HepG2 (cell line): ENCODE data around the gene COG5. TPM values are rescaled to one million over a fixed set of nuclear protein-coding genes. Genes with fewer than 3 reads are reported as not detected.
A peak's percentile ranks its signal among the peaks of the same experiment; 100 is the strongest.

Experiments used
- KLF16 ChIP-seq, 2 experiments: sonication (generic) in 1 of 2; formaldehyde crosslinking in 1 of 2; IDR thresholded peaks; 2 replicates each; pipeline versions ENCODE4 v1.6.1 to v1.8.0; 2016 to 2023; ENCODE audit warnings: missing genetic modification reagents in 2 of 2, missing compliant biosample characterization in 1 of 2
- NFATC3 ChIP-seq: sonication (generic); formaldehyde crosslinking; IDR thresholded peaks from 2 replicates; pipeline ENCODE4 v1.5.1; 2020; ENCODE audit warnings: mild to moderate bottlenecking, missing genetic modification reagents
- NFIC ChIP-seq: IDR thresholded peaks from 2 replicates; pipeline ENCODE4 v1.6.1; 2012; ENCODE audit warnings: mild to moderate bottlenecking, low read length, inconsistent platforms
- PAX8 ChIP-seq: sonication (generic); formaldehyde crosslinking; IDR thresholded peaks from 2 replicates; pipeline ENCODE4 v1.8.0; 2022; ENCODE audit warnings: mild to moderate bottlenecking, missing genetic modification reagents, borderline replicate concordance
- PCBP2 ChIP-seq: fragments of 200-400 bp; formaldehyde crosslinking; optimal IDR thresholded peaks from 2 replicates; pipeline ENCODE3; 2018; ENCODE audit warnings: low read length, low read depth; ENCODE audit not compliant: poor library complexity, severe bottlenecking
- POLR2AphosphoS2 ChIP-seq: IDR thresholded peaks from 2 replicates; pipeline ENCODE4 v1.6.1; 2011; ENCODE audit warnings: low read depth, low read length, improper control_type of control experiment
- SIN3B ChIP-seq: fragments of 150-350 bp; IDR thresholded peaks from 2 replicates; pipeline ENCODE4 v1.6.1; 2014; ENCODE audit warnings: low read length
- SP1 ChIP-seq, 2 experiments: fragments of 450-650 bp in 1 of 2; sonication (generic) in 1 of 2; formaldehyde crosslinking in 1 of 2; IDR thresholded peaks; 2 replicates each; pipeline versions ENCODE4 v1.4.0 to v1.6.1; 2016 to 2020; ENCODE audit warnings: missing genetic modification reagents in 1 of 2
- SPEN ChIP-seq: sonication (generic); formaldehyde crosslinking; IDR thresholded peaks from 2 replicates; pipeline ENCODE4 v1.5.1; 2020; ENCODE audit warnings: low read depth, mild to moderate bottlenecking, missing genetic modification reagents
- YY1 ChIP-seq: IDR thresholded peaks from 2 replicates; pipeline ENCODE4 v1.6.1; 2011; ENCODE audit warnings: low read length, low read depth, moderate library complexity, mild to moderate bottlenecking; ENCODE audit not compliant: insufficient read depth, insufficient replicate concordance
- ZBTB8A ChIP-seq: sonication (generic); formaldehyde crosslinking; IDR thresholded peaks from 2 replicates; pipeline ENCODE4 v1.4.0; 2020; ENCODE audit warnings: mild to moderate bottlenecking, low read depth, missing genetic modification reagents, borderline replicate concordance
- ZFP37 ChIP-seq: sonication (generic); formaldehyde crosslinking; IDR thresholded peaks from 2 replicates; pipeline ENCODE4 v1.4.0; 2020; ENCODE audit warnings: missing genetic modification reagents, borderline replicate concordance
- ZNF12 ChIP-seq: sonication (generic); formaldehyde crosslinking; IDR thresholded peaks from 2 replicates; pipeline ENCODE4 v1.5.0; 2020; ENCODE audit warnings: missing genetic modification reagents
- ZNF20 ChIP-seq: sonication (generic); formaldehyde crosslinking; IDR thresholded peaks from 2 replicates; pipeline ENCODE4 v1.4.0; 2020; ENCODE audit warnings: mild to moderate bottlenecking, moderate library complexity, missing genetic modification reagents
- ZNF317 ChIP-seq: sonication (generic); formaldehyde crosslinking; IDR thresholded peaks from 2 replicates; pipeline ENCODE4 v1.5.0; 2020; ENCODE audit warnings: mild to moderate bottlenecking, missing genetic modification reagents
- ZNF557 ChIP-seq: sonication (generic); formaldehyde crosslinking; IDR thresholded peaks from 2 replicates; pipeline ENCODE4 v1.4.0; 2020; ENCODE audit warnings: missing genetic modification reagents
- ZNF761 ChIP-seq: sonication (generic); formaldehyde crosslinking; conservative IDR thresholded peaks from 2 replicates; pipeline ENCODE4 v1.4.0; 2020; ENCODE audit warnings: mild to moderate bottlenecking, missing genetic modification reagents
- polyA plus RNA-seq, 8 experiments: library from polyadenylated mRNA; depleted of rRNA in 3 of 8; stranded (reverse) in 7 of 8; unstranded in 1 of 8; fragments of >200 nt; fragmentation: Illumina TruSeq in 4 of 8; extraction: Trizol in 4 of 8; gene quantifications; 2 replicates each; pipeline versions ENCODE4 v1.2.1 to v1.2.3, GENCODE V29; 2011 to 2016; ENCODE audit warnings: low read depth in 4 of 8, missing spikeins in 1 of 8, mixed read lengths in 1 of 8; ENCODE audit not compliant: insufficient read depth in 1 of 8
- total RNA-seq, 5 experiments: library from RNA; depleted of rRNA; stranded (reverse); fragments of >200 nt; fragmentation: Illumina TruSeq; extraction: Trizol; gene quantifications; 2 replicates each; pipeline ENCODE4 v1.2.3, GENCODE V29; 2016; ENCODE audit warnings: low read depth in 1 of 5
- TF ChIP-seq, protein P1 (sequence below): IDR thresholded peaks from 2 replicates; pipeline ENCODE4 v1.6.1; 2016; ENCODE audit warnings: low read depth, borderline replicate concordance
- TF ChIP-seq, protein P2 (sequence below): sonication (generic); formaldehyde crosslinking; conservative IDR thresholded peaks from 2 replicates; pipeline ENCODE4 v1.8.0; 2022; ENCODE audit warnings: mild to moderate bottlenecking, moderate library complexity, missing genetic modification reagents
- TF ChIP-seq, protein P3 (sequence below): sonication (generic); formaldehyde crosslinking; IDR thresholded peaks from 2 replicates; pipeline ENCODE4 v1.4.0; 2020; ENCODE audit warnings: missing genetic modification reagents
- TF ChIP-seq, protein P4 (sequence below): sonication (generic); formaldehyde crosslinking; conservative IDR thresholded peaks from 2 replicates; pipeline ENCODE4 v1.8.0; 2022; ENCODE audit warnings: missing genetic modification reagents
- TF ChIP-seq, protein P5 (sequence below): IDR thresholded peaks from 2 replicates; pipeline ENCODE4 v1.6.1; 2016; ENCODE audit warnings: mild to moderate bottlenecking, missing biosample characterization, missing genetic modification reagents
- TF ChIP-seq, protein P6 (sequence below): sonication (generic); formaldehyde crosslinking; IDR thresholded peaks from 2 replicates; pipeline ENCODE4 v1.4.0; 2020; ENCODE audit warnings: missing genetic modification reagents

Gene COG5
- total and polyA plus RNA-seq, 2 of the 13 experiments (the other 11 are each of a cell fraction or from before 2014, with no cell fraction given) = 20.4 to 31.3 TPM

DNA sequence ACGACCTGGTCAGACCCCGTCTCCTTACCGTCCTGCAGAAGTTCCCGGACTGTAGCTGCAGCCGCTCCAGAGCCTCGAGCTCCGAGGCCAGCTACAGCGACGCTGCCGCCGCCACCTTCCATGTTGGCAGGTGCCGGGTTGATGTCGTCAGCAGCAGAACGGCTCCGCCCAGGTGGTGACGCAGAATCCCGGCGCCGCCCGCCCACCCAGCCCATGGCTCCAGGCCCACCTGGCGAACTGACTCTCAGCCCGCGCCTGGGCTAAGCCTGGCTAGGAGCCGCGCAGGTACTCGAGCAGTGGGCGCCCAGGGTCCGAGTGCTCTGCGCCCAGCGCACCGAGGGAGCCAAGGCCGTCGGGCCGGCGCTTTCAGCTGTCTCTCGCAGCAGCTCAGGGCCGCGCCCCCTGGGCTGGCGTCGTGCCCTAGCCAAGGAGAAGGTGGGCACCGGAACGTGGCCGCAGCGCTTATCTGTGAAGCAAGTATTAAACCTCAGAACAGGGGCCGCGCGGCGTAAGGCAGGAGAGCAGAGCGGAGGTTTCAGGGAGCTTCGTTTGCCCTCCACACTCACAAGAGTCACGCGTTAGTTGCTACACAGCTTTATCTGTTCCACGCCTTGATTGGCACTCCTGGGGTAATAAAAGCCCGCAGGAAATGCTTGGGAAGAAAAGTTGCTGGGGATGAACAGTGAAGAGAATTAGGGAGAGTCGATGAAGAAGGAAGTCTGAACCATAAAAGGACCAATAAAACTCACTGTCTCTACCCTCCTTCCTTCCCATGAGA, at the start of gene COG5, which contains the start of gene DUS4L (continued):
- TF ChIP-seq, protein P1, sequence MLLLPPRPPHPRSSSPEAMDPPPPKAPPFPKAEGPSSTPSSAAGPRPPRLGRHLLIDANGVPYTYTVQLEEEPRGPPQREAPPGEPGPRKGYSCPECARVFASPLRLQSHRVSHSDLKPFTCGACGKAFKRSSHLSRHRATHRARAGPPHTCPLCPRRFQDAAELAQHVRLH = peak; percentile 91; the same call in 1 of the 2 replicates
- TF ChIP-seq, protein P2, sequence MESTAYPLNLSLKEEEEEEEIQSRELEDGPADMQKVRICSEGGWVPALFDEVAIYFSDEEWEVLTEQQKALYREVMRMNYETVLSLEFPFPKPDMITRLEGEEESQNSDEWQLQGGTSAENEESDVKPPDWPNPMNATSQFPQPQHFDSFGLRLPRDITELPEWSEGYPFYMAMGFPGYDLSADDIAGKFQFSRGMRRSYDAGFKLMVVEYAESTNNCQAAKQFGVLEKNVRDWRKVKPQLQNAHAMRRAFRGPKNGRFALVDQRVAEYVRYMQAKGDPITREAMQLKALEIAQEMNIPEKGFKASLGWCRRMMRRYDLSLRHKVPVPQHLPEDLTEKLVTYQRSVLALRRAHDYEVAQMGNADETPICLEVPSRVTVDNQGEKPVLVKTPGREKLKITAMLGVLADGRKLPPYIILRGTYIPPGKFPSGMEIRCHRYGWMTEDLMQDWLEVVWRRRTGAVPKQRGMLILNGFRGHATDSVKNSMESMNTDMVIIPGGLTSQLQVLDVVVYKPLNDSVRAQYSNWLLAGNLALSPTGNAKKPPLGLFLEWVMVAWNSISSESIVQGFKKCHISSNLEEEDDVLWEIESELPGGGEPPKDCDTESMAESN (CRISPR knock-in tag) = peak; percentile 77
- TF ChIP-seq, protein P3, sequence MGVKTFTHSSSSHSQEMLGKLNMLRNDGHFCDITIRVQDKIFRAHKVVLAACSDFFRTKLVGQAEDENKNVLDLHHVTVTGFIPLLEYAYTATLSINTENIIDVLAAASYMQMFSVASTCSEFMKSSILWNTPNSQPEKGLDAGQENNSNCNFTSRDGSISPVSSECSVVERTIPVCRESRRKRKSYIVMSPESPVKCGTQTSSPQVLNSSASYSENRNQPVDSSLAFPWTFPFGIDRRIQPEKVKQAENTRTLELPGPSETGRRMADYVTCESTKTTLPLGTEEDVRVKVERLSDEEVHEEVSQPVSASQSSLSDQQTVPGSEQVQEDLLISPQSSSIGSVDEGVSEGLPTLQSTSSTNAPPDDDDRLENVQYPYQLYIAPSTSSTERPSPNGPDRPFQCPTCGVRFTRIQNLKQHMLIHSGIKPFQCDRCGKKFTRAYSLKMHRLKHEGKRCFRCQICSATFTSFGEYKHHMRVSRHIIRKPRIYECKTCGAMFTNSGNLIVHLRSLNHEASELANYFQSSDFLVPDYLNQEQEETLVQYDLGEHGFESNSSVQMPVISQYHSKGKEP (CRISPR knock-in tag) = peak; percentile 56; the same call in 1 of the 2 replicates
- TF ChIP-seq, protein P4, sequence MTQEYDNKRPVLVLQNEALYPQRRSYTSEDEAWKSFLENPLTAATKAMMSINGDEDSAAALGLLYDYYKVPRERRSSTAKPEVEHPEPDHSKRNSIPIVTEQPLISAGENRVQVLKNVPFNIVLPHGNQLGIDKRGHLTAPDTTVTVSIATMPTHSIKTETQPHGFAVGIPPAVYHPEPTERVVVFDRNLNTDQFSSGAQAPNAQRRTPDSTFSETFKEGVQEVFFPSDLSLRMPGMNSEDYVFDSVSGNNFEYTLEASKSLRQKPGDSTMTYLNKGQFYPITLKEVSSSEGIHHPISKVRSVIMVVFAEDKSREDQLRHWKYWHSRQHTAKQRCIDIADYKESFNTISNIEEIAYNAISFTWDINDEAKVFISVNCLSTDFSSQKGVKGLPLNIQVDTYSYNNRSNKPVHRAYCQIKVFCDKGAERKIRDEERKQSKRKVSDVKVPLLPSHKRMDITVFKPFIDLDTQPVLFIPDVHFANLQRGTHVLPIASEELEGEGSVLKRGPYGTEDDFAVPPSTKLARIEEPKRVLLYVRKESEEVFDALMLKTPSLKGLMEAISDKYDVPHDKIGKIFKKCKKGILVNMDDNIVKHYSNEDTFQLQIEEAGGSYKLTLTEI (CRISPR knock-in tag) = no peak
- TF ChIP-seq YY1 (peak; percentile 93), SP1 (IDR thresholded peaks at IDR 0.05) (no peak), SP1 (CRISPR knock-in tag; IDR thresholded peaks at IDR 0.05) (peak; percentile 99), NFATC3 (peak; percentile 78; the same call in 1 of the 2 replicates), ZNF12 (CRISPR knock-in tag) (no peak), NFIC (no peak), ZNF317 (peak; percentile 60; the same call in 1 of the 2 replicates), ZBTB8A (no peak), SPEN (peak; percentile 75; the same call in 1 of the 2 replicates), PAX8 (CRISPR knock-in tag) (peak; percentile 66; the same call in 1 of the 2 replicates), PCBP2 (no peak), SIN3B (no peak; the same call in 1 of the 2 replicates), ZNF557 (CRISPR knock-in tag) (0 out of 2 replicates have a peak, but pooled peaks have one; percentile 33), ZFP37 (CRISPR knock-in tag) (no peak), ZNF20 (CRISPR knock-in tag) (no peak), ZNF761 (CRISPR knock-in tag) (0 out of 2 replicates have a peak, but pooled peaks have one; percentile 67), POLR2AphosphoS2 (no peak), KLF16 (CRISPR knock-in tag; IDR thresholded peaks at IDR 0.05) (peak in 1 of 2 experiments; percentile 98; a peak in 2 of 4 replicates)
- TF ChIP-seq, protein P5, sequence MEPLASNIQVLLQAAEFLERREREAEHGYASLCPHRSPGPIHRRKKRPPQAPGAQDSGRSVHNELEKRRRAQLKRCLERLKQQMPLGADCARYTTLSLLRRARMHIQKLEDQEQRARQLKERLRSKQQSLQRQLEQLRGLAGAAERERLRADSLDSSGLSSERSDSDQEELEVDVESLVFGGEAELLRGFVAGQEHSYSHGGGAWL = peak; percentile 86
- TF ChIP-seq, protein P6, sequence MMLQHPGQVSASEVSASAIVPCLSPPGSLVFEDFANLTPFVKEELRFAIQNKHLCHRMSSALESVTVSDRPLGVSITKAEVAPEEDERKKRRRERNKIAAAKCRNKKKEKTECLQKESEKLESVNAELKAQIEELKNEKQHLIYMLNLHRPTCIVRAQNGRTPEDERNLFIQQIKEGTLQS (CRISPR knock-in tag) = peak; percentile 77
